OCI-LY1 (cell line): Measurements from ENCODE around the gene RBM25.
"Not testable (repeated sequence)": the region's sequence is repeated elsewhere in the genome, so short reads cannot be mapped to it uniquely, and the experiment has no call there.

Experiments
- EZH2 ChIP-seq: fragments of 200-600 bp; sonication (generic), shearing (Covaris generic); IDR thresholded peaks from 2 replicates; pipeline ENCODE4 v1.8.0; 2017; ENCODE audit warnings: borderline replicate concordance, mixed run types, mild to moderate bottlenecking, antibody characterized with exemption, low read length, moderate library complexity, mixed read lengths
- TF ChIP-seq, protein P1 (sequence below): fragments of 200-600 bp; sonication (generic), shearing (Covaris generic); IDR thresholded peaks from 2 replicates; pipeline ENCODE4 v1.5.1; 2017; ENCODE audit warnings: mild to moderate bottlenecking, antibody characterized with exemption, low read length, moderate library complexity, mixed read lengths

DNA sequence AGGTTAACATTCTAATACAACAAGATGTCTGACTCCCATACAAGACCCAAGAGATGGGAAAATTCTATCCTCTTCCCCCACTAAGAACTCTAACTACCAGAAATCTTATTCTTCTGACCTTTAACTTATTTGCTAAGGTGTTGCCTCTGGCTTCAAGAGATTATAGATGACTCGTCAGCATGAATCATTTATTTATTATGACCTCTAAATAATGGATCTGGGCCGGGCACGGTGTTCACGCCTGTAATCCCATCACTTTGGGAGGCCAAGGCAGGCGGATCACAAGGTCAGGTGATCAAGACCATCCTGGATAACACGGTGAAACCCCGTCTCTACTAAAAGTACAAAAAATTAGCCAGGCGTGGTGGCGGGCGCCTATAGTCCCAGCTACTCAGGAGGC lies 42.3 kb upstream of the RBM25 start:
- TF ChIP-seq EZH2, result not testable (repeated sequence)
- TF ChIP-seq, protein P1, sequence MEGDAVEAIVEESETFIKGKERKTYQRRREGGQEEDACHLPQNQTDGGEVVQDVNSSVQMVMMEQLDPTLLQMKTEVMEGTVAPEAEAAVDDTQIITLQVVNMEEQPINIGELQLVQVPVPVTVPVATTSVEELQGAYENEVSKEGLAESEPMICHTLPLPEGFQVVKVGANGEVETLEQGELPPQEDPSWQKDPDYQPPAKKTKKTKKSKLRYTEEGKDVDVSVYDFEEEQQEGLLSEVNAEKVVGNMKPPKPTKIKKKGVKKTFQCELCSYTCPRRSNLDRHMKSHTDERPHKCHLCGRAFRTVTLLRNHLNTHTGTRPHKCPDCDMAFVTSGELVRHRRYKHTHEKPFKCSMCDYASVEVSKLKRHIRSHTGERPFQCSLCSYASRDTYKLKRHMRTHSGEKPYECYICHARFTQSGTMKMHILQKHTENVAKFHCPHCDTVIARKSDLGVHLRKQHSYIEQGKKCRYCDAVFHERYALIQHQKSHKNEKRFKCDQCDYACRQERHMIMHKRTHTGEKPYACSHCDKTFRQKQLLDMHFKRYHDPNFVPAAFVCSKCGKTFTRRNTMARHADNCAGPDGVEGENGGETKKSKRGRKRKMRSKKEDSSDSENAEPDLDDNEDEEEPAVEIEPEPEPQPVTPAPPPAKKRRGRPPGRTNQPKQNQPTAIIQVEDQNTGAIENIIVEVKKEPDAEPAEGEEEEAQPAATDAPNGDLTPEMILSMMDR, result not testable (repeated sequence)
